NCI-H526 treated with DMSO at 0.1 percent for 48 hours (cell line): ENCODE results near the gene OSBPL7.
"Not testable (repeated sequence)": the region's sequence is repeated elsewhere in the genome, so short reads cannot be mapped to it uniquely, and the experiment has no call there.

Experiments
- DNase-seq: peaks from one replicate; lab custom pipeline; 2025; lab: John Stamatoyannopoulos, UW

The OSBPL7 gene

DNA sequence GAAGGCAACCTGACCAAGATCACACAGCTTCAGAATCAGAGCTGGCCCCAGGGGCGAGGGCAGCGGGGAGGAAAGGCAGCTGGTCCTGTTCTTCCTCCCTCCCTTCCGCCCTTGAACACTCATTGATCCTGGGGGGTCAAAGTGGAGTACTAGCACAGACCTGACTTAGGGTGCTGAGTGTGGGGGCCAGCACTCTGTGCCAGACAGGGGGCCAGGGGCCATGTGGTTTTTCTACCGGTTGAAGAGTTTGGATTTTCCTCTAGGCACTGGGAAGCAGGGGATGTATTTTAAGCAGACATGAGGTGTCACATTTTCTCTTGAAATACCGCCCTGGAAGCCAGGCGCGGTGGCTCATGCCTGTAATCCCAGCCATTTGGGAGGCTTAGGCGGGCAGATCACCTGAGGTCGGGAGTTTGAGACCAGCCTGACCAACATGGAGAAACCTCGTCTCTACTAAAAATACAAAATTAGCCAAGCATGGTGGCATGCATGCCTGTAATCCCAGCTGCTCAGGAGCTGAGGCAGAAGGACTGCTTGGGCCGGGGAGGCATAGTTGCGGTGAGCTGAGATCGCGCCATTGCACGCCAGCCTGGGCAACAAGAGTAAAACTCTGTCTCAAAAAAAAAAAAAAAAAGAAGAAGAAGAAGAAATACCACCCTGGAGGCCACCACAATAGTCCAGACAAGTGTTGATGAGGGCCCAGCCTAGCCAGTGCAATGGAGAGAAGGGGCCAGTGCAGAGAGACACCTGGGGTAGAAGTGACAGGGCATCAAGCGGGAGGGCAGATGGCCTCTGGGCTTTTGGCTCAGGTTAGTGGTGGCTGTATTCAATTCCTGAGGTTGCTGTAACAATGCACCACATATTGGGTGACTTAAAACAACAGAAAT, 15.3 kb downstream of the OSBPL7 start:
- no peak for DNase-seq

- no peak for DNase-seq
Measured at GRCh38 chr17:47804461-47804860, 17.1 kb downstream of the OSBPL7 start.

GRCh38 chr17:47803751-47804150, 17.8 kb downstream of the OSBPL7 start:
- no peak for DNase-seq

DNA sequence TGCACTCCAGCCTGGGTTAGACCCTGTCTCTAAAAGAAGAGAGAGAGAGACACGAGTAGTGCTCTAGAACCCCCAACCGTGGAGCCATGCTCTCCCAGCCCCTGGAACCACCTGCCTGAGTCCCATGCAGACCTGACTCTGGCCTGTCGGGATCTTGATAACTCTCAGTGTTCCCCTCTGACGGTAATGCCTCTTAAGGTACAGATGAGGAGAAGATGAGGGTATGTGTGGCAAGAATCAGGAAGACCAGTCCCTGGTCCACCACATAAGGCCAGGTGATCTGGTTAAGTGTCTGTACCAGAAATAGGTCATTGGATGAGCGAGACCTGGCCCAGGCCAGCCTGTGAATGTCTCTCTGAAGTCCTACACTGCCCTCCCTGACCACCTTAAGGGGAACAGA, 18.4 kb downstream of the OSBPL7 start:
- DNase-seq, result no peak

- peak; percentile 57 for DNase-seq
Measured at GRCh38 chr17:47802341-47803022, 19.1 kb downstream of the OSBPL7 start.

- no peak for DNase-seq
Measured at GRCh38 chr17:47801906-47802305, 19.7 kb downstream of the OSBPL7 start.

DNA sequence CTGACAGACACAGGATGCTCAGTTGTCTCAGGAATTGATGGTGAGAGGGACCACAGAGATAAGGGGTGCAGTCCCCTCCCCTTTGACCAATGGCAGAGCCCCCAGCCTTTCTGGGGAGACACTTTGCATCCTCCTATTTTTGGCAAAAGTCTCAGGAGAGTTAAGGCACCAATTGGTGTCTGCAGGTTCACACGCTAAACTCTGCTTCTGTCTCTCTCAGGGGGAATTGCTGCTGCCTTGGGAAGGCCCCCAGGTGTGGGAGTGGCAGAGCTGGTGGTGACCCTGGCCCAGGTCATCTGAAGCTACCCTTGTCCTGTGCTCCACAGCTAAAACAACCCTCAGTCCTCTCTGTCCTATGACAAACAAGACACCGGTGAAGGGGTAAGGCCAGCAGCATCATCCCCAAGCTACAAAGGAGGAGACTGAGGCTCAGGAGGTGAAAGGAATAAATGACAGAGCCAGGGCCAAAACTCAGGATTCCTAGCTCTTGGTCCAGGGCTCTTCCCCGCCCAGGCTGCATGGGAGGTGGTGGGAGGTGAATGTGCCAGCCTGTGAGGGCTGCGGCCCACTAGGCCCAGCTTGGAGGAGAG, 20.3 kb downstream of the OSBPL7 start:
- no peak for DNase-seq

- DNase-seq, result no peak
Measured at GRCh38 chr17:47800686-47801085, 20.9 kb downstream of the OSBPL7 start.

DNA sequence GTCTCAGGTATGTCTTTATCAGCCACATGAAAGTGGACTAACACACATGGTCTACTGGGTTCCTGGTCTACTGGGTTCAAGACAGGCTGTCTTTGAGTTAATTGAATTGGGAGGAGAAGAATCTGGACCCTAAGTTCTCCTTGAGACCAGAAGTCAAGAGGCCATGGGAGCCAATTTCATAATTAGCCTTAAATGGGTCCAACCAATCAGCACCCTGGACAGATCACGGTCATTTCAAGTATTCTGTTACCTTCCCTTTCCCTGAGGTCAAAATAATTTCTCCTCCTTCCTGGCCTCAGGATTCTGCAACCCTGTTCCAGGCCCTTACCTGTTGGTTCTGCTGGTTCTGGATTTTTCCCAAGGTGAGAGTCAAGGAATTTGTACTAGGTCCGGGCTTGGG, 23.8 kb downstream of the OSBPL7 start:
- no peak for DNase-seq

DNA sequence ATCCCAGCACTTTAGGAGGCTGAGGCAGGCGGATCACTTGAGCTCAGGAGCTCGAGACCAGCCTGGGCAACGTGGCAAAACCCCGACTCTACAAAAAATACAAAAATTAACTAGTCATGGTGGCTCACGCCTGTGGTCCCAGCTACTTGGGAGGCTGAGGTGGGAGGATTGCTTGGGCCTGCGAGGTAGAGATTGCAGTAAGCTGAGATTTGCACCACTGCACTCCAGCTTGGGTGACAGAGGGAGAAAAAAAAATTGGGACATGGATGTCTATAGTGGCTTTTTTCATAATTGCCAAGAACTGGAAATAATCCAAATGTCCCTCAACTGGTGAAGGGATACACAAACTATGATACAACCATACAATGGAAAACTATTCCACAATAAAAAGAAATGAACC, 28.6 kb downstream of the OSBPL7 start:
- no peak for DNase-seq

GRCh38 chr17:47792457-47792856, 29.1 kb downstream of the OSBPL7 start:
- DNase-seq, result no peak

- DNase-seq, result no peak
Measured at GRCh38 chr17:47791025-47791424, 30.6 kb downstream of the OSBPL7 start.

DNA sequence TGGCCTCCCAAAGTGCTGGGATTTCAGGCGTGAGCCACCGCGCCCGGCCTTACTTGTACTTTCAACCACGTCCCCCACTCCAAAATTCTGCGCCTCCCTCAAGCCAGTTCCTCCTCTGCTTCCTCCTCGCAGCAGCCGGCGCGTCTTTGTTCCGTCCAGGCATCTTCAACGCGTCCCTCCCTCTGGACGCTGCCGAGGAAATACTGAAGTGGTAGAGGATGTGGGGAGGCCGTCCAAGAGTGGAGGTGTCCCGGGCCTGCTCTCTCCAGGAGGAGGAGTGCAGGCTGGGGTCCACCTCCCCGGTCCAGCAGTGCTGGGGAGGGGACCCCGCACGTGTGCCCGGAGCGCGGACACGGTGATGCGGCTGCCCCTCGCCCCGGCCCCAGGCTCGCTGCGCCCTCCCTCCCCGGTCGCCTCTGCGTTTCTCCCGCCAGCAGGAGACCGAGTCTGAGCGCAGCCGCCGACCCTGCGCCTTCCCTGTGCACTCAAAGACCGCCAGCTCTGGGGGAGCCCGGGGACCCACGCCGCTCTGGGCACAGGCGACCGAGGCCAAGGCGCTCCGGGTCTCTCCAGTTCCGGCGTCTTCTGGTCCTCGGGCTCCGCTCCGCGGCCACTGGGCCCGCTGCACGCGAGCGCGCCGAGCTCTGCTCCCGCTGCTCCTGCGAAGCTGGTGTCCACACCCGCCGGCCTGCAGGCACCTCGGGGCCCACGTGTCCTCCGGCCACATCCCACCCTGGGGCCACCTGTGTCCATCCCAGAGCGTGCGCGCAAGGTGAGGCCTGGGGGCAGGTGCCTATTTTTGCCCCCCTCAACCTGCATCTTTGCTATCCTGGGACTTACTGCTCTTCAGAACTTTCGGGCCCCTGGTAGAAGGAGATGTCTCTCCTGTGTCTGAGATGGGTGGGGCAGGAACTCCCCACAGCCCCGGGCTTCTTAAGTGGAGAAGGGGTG, 31.7 kb downstream of the OSBPL7 start:
- peak; percentile 51 for DNase-seq

DNA sequence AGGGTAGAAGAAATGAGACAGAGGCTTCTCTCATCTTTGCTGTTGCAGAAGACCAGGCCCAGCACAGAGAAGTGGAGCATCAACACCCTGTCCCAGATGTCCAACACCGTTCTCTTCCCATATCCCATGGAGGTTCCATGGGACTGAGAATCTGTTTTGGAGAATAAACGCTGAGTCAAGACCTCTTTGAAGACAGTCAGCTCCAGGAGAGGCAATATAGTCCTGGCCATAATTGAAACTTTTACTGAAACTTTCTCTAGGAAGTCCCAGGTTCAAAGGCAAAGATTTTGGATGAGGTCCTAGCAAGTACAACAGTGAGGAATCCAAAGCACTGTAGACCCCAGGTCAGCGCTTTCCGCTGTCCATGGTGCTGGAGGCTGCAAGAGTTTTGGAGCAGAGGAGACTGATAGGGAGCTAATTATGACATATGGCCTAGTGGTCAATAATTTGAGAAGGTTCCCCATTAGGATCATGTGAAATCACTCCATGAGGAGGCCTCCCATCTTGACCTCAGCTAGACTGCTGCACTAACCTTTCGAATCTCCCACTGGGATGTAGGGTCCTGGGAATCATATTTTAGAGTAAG, 36.0 kb downstream of the OSBPL7 start:
- no peak for DNase-seq

DNA sequence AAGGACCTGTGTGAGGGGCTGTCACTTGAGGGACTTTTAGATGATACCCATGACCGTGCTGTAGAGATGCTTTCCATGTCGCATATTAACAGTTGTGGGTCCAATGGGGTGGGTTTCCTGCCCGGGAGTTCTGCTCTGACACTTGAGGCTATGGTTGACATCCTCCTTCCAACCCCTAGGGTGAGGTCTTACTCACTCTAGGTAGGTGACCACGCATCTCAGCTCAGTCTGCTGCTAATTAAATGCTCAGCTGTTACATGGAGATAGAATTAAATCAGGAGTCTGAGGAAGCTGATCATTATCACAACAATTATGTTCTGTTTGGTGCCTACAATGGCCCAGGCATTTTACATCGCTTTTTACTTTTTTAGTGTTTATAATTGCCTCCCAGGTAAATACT, 40.2 kb downstream of the OSBPL7 start:
- DNase-seq, result no peak

GRCh38 chr17:47778184-47778635, 43.4 kb downstream of the OSBPL7 start:
- no peak for DNase-seq

DNA sequence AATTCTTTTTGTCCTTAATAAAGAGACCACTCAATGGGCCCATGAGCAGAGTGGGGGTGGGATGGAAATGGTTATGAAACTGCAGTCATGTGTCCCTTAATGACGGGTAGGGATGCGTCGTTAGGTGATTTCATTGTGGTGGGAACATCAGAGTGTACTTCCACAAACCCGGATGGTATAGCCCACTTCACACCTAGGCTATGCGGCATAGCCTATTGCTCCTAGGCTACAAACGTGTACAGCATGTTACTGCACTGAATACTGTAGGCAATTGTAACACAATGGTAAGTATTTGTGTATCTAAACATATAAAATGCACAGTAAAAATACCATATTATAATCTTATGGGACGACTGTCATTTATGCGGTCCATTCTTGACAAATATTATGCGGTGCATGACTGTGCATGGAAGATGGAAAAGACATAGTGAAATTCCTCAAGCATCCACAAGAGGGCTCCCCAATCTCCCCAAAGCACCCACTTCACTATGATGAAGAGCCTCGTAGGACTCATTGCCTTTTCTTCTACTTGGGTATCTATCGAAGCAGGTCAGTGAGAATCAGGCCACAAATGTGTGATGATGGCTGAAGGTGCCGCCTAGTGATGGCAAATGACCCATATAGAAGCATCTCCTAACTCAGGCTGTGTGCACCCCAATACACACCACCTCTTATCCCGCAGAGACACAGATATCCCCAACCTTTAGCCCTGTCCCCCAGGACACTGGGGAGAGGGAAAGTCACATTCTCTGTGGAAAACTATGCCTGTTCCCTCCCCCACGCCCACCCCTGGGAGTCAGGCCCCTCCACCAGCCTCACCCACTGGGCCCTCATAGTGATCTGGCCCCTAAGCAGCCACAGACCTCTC, 45.0 kb downstream of the OSBPL7 start:
- DNase-seq, result peak; percentile 51

DNA sequence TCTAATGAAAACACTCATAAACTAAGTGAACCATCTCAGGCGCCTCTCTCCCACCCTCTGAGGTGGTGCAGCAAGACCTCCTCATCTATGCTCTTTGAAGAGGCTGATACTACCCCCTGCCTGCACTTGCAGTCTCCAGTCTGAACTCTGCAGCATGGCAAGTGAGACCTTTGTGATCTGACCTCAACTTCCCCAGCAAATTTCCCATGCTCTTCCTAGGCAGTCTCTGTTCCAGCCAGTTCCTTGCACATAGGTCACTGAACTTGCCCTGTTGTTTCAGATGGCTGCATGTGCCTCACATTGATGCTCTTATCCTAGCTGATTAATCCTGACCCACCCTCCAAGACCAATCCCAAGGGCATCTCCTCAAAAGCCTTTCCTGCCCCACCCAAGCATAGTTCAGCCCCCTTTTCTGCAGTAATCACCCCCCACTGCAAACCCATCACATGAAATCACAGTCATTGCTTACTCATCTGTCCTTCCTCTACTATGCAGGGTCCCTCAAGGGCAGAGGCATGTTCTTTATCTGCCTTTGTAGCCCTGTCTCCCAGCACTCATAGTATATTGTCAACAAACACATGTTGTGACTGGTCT, 46.5 kb downstream of the OSBPL7 start:
- DNase-seq, result no peak

DNA sequence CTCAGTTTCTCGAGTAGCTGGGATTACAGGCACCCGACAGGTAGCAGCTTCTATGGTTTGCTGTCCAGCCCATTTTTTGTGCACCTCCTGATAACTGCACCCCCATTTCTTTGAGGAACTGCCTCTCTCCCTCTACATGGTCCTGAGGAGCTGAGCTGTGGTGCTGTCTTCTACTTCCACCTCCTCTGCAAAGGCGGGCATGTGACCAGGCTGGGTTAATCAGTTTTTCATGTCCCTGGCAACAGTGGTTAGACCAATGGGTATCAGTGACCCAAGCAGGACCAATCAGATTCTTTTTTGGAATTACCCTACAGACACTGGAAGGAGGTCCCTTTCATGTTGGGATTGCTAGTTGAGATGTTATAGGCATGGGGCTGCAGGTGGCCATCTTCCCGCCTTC, 47.3 kb downstream of the OSBPL7 start:
- DNase-seq, result no peak

DNA sequence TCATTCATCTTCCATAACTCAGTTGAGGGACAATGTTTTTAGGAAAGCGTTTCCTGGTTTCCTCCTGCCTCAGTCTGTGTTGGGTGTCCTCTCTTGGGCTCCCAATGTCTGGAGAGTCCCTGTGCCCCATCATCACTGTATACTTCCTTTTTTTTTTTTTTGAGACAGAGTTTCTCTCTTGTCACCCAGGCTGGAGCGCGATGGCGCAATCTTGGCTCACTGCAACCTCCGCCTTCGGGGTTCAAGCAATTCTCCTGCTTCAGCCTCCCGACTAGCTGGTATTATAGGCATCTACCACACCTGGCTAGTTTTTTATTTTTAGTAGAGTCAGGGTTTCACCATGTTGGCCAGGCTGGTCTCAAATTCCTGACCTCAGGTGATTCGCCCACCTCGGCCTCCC, 47.9 kb downstream of the OSBPL7 start:
- not testable (repeated sequence) for DNase-seq
